MM.1S (cell line): ENCODE measurements around the gene DDAH1.

Experiments used
- EZH2 ChIP-seq: fragments of 300-600 bp; sonication (generic); optimal IDR thresholded peaks from 2 replicates; pipeline ENCODE3; 2017; ENCODE audit warnings: low read depth, mild to moderate bottlenecking, antibody characterized with exemption, low read length, mixed read lengths
- TF ChIP-seq, protein P1 (sequence below): fragments of 300-600 bp; sonication (generic); IDR thresholded peaks from 2 replicates; pipeline ENCODE4 v1.5.1; 2016; ENCODE audit warnings: antibody characterized with exemption, low read length, mixed read lengths

DNA sequence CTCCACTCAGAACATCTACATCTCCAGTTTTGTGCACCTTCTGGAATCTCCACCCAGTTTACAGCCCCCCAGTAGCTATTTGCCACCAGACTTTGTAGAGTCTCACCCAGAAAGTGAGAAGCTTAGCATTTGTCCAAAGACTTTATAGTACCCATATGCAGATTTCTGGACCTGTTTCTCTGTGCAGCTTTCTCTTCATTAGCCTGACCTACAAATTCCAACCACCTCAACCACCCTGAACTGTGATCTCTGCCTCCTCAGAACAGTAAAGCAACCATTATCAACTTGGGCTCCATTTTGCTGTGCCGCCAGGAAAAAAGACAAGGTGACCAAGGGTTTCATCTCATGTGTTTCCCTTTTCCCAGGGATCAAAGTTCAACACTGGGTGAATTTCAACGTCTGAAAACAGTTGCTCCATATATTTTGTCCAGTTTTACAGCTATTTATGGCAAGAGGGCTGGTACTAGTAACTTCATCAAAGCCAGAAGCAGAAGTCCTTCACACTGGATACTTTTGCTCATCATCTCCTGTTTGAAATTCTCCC, 36.5 kb upstream of the DDAH1 start:
- TF ChIP-seq EZH2 = no peak
- TF ChIP-seq, protein P1, sequence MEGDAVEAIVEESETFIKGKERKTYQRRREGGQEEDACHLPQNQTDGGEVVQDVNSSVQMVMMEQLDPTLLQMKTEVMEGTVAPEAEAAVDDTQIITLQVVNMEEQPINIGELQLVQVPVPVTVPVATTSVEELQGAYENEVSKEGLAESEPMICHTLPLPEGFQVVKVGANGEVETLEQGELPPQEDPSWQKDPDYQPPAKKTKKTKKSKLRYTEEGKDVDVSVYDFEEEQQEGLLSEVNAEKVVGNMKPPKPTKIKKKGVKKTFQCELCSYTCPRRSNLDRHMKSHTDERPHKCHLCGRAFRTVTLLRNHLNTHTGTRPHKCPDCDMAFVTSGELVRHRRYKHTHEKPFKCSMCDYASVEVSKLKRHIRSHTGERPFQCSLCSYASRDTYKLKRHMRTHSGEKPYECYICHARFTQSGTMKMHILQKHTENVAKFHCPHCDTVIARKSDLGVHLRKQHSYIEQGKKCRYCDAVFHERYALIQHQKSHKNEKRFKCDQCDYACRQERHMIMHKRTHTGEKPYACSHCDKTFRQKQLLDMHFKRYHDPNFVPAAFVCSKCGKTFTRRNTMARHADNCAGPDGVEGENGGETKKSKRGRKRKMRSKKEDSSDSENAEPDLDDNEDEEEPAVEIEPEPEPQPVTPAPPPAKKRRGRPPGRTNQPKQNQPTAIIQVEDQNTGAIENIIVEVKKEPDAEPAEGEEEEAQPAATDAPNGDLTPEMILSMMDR = no peak
